GM18907 (cell line): Measurements from ENCODE around the gene SNAI1.

Experiments used
- ATAC-seq: cut with Tn5 transposase; IDR thresholded peaks from one replicate; pipeline ENCODE4 v1.9.1; 2021; ENCODE audit warnings: mild to moderate bottlenecking, moderate library complexity; ENCODE audit not compliant: unreplicated experiment

Gene SNAI1

GRCh38 chr20:50032955-50033666 lies 50.3 kb downstream of the SNAI1 start:
- no peak for ATAC-seq

DNA sequence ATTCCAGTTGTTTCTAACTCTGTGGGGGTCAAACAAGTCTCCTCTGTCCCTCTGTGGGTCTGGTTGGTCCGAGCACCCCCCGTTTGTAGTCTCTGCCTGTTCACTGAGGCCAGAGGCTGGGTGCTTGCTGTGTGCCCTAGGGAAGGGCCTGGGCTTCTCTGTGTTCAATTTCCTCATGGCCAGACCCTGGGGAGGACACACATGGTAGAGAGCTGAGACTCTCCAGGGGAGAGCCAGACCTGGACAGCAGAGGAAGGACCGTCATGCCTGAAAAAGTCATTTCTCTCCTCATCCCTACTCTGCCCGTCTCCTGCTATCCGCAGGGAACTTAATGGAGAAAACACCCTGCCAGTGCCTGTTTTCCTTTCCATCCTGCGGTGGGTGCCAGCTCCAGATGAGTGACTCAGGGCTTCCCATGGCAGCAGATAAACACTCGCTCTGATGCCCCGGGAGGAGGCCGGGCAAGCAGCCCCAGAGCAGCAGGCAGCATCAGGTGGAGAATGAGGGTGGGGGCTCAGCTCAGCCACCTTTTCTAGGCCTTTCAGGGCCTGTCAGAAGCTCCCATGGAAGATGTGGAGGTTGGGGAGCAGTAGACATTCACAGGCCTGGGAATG lies 51.9 kb downstream of the SNAI1 start:
- no peak for ATAC-seq

- ATAC-seq, result no peak
Observed at GRCh38 chr20:50036703-50037102, 53.9 kb downstream of the SNAI1 start.

DNA sequence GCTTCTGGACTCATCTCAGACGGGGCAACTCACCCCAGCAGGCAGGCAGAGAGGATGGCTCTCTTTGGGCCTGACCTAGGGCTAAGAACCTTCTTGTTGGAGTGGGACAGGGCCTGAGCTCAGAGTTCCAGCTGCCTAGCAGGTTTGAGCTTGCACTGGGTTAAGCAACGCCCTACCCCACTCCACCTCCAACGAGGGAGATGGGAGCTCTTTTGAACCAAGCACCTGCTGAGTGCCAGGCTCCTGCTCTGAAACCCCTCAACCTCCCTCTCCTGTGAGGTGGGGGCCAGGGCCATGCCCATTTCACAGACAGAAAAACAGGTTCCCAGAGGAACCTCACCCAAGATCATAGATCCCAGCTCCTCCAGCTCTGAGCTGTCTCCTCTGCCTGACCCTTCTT lies 54.3 kb downstream of the SNAI1 start:
- ATAC-seq, result no peak

DNA sequence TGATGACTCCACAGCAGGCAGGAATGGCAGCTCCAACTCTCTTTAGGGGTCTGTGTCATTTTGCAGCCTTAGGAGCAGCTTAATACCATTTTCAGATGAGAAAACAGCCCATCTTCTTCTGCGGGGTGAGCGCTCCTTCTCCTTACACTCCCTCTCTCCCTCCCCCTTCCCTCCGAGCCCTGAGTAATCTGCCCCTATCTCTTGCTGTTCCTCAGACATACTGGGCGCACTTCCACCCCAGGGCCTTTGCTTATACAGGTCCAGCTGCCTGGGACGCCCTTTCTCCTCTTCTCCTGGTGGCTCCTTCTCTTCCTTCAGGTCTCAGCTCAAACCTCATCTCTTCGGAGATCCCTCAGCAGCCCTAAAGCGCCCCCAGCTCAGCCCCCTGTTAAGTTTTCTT lies 54.8 kb downstream of the SNAI1 start:
- no peak for ATAC-seq

- ATAC-seq, result no peak
Observed at GRCh38 chr20:50038169-50038568, 55.4 kb downstream of the SNAI1 start.
